ENCODE data around the gene SFXN3.

GRCh38 chr10:101046332-101047238 lies 15.6 kb downstream of the SFXN3 start:
- TF ChIP-seq CTCF (IDR thresholded peaks at IDR 0.05): no peak
- no peak for TF ChIP-seq POLR2A (IDR thresholded peaks at IDR 0.05)
- no peak for TF ChIP-seq EP300 (IDR thresholded peaks at IDR 0.05)
- TF ChIP-seq POLR2AphosphoS5 (IDR thresholded peaks at IDR 0.05): no peak
